Right atrium auricular region (tissue), 2 donors: ENCODE results near the gene ACOXL. TPM values are rescaled to one million over a fixed set of nuclear protein-coding genes. Genes with fewer than 3 reads are reported as not detected.
"Not testable (repeated sequence)": the region's sequence is repeated elsewhere in the genome, so short reads cannot be mapped to it uniquely, and the experiment has no call there.

Experiments
- DNase-seq: peaks from one replicate; pipeline ENCODE4 v3.0.0-alpha.2; 2019; ENCODE audit warnings: low spot score
- H3K27ac ChIP-seq, 2 donors: fragments of 200-600 bp; sonication (generic); 1 replicate in 1 of 2; 2 replicates in 1 of 2; pipeline ENCODE4 v1.5.1; 2016 to 2019
- H3K27me3 ChIP-seq, 2 donors: fragments of 200-600 bp; sonication (generic); one replicate each; pipeline versions ENCODE4 v1.5.1 to v1.6.0; 2017 to 2019
- H3K36me3 ChIP-seq: fragments of 200-600 bp; sonication (generic); one replicate; pipeline ENCODE4 v1.5.1; 2016
- H3K4me1 ChIP-seq, 2 donors: fragments of 200-600 bp; sonication (generic); one replicate each; pipeline versions ENCODE4 v1.5.1 to v1.6.0; 2017 to 2019
- H3K4me3 ChIP-seq, 2 donors: fragments of 200-600 bp; sonication (generic); 1 replicate in 1 of 2; 2 replicates in 1 of 2; pipeline ENCODE4 v1.5.1; 2017 to 2019; ENCODE audit warnings: mild to moderate bottlenecking in 1 of 2, moderate library complexity in 1 of 2
- H3K9me3 ChIP-seq, 2 donors: fragments of 200-600 bp; sonication (generic); one replicate each; pipeline ENCODE4 v1.5.1; 2019
- CTCF ChIP-seq, 2 donors: fragments of 200-600 bp; sonication (generic); IDR thresholded peaks; one replicate each; pipeline ENCODE4 v1.5.1; 2019; ENCODE audit warnings: antibody characterized with exemption in 2 of 2
- total RNA-seq, 2 donors: library from RNA; depleted of rRNA; stranded (reverse); fragments of >200 nt; gene quantifications; one replicate each; pipeline ENCODE4 v1.1.0, GENCODE V29; 2016

Gene ACOXL
- total RNA-seq, 2 donors from 2014 or later: 0.33 to 0.55 TPM

DNA sequence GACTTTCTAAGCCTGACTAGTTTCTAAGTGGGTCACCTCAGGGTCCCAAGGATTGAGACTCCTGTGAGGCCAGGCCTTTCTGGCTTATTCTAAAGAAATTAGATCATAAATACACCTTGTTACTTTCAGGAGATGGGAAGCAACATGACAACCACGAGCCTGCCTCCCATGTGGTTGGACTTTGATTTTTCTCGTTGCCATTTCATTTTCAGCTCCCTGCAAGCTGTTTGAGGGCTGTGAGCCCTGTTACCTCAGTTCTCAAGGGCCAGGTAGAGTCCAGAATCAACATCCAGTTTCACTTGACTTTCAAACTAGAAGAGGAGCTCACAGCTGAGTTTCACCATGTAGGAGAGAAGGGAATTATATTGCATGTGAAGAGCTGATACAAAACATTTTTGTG, 228.6 kb downstream of the ACOXL start:
- Histone ChIP-seq H3K27ac (no peak overlapping the region), H3K36me3 (no peaks in the 10 kb centered on the region), H3K4me1 (no peaks in the 10 kb centered on the region), H3K27me3 (no peaks in the 10 kb centered on the region), H3K4me3 (no peak overlapping the region), H3K9me3 (no peaks in the 10 kb centered on the region)
- TF ChIP-seq CTCF (IDR thresholded peaks at IDR 0.05): no peak
- DNase-seq: no peak

DNA sequence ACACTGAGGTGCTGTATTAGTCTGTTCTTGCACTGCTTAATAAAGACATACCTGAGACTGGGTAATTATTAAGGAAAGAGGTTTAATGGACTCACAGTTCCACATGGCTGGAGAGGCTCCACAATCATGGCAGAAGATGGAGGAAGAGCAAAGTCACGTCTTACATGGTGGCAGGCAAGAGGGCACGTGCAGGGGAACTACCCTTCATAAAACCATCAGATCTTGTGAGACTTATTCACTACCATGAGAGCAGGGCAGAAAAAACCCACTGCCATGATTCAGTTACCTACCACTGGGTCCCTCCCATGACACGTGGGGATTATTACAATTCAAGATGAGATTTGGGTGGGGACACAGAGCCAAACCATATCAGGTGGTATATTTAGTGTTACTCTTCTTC, 229.3 kb downstream of the ACOXL start:
- not testable (repeated sequence) for DNase-seq, H3K36me3 ChIP-seq, H3K27ac ChIP-seq, H3K4me1 ChIP-seq, H3K9me3 ChIP-seq, H3K4me3 ChIP-seq, H3K27me3 ChIP-seq

DNA sequence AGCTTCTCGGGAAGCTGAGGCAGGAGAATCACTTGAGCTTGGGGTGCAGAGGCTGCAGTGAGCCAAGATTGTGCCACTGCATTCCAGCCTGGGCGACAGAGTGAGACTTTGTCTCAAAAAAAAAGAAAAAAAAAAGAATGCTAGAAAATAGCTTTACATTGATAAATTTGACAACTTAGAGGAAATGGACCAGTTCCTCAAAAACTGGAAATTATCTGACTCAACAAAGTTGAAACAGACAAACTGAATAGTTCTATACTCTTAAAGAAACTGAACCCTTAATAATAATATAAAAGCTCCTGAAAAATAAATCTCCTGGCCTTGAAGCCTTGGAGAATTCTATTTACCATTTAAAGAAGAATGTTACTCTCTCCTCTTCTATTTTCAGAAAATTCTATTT, 237.3 kb downstream of the ACOXL start:
- Histone ChIP-seq H3K4me1 (no peaks in the 10 kb centered on the region), H3K27me3 (no peaks in the 10 kb centered on the region), H3K27ac (no peak overlapping the region), H3K9me3 (no peaks in the 10 kb centered on the region), H3K36me3 (no peaks in the 10 kb centered on the region), H3K4me3 (no peak overlapping the region)
- DNase-seq: no peak
- TF ChIP-seq CTCF (IDR thresholded peaks at IDR 0.05): no peak

GRCh38 chr2:110970201-110970600, 237.8 kb downstream of the ACOXL start:
- TF ChIP-seq CTCF (IDR thresholded peaks at IDR 0.05): no peak
- H3K36me3 ChIP-seq: no peaks in the 10 kb centered on the region

GRCh38 chr2:110971811-110972210, 239.4 kb downstream of the ACOXL start:
- Histone ChIP-seq H3K4me1 (no peaks in the 10 kb centered on the region), H3K9me3 (no peaks in the 10 kb centered on the region), H3K27me3 (no peaks in the 10 kb centered on the region), H3K4me3 (no peak overlapping the region), H3K27ac (no peak overlapping the region), H3K36me3 (no peaks in the 10 kb centered on the region)
- TF ChIP-seq CTCF (IDR thresholded peaks at IDR 0.05): no peak
- no peak for DNase-seq

More at GRCh38 chr2:110970201-110970600, 237.8 kb downstream of the ACOXL start:
- Histone ChIP-seq H3K27ac (no peak overlapping the region), H3K4me1 (no peaks in the 10 kb centered on the region), H3K4me3 (no peak overlapping the region), H3K27me3 (no peaks in the 10 kb centered on the region), H3K9me3 (no peaks in the 10 kb centered on the region)
- no peak for DNase-seq

- H3K36me3 ChIP-seq: no peaks in the 10 kb centered on the region
- no peak overlapping the region for H3K4me3 ChIP-seq
- H3K27ac ChIP-seq: no peak overlapping the region
- H3K9me3 ChIP-seq: no peaks in the 10 kb centered on the region
- DNase-seq: no peak
- H3K27me3 ChIP-seq: no peaks in the 10 kb centered on the region
- no peak for TF ChIP-seq CTCF (IDR thresholded peaks at IDR 0.05)
- H3K4me1 ChIP-seq: no peaks in the 10 kb centered on the region
These were observed 240.9 kb downstream of the ACOXL start for GRCh38 chr2:110973262-110973661.
